Neuronal stem cell (in vitro differentiated cells): ENCODE results near the gene HS2ST1.
"Not testable (repeated sequence)": the region's sequence is repeated elsewhere in the genome, so short reads cannot be mapped to it uniquely, and the experiment has no call there.

ENCODE experiments used
- DNase-seq: peaks from one replicate; pipeline ENCODE4 v3.0.0-alpha.2; 2013; ENCODE audit warnings: low spot score
- H2AFZ ChIP-seq: one replicate; pipeline ENCODE4 v1.6.1; 2013; ENCODE audit warnings: mild to moderate bottlenecking, low read length, inconsistent platforms
- H2AK5ac ChIP-seq: 2 replicates; pipeline ENCODE4 v1.6.1; 2013; ENCODE audit warnings: low read depth, mild to moderate bottlenecking, inconsistent platforms, low read length, moderate library complexity, mixed read lengths
- H2BK120ac ChIP-seq: 2 replicates; pipeline ENCODE4 v1.6.1; 2013; ENCODE audit warnings: low read depth, mild to moderate bottlenecking, inconsistent platforms, low read length, moderate library complexity, mixed read lengths
- H2BK12ac ChIP-seq: one replicate; pipeline ENCODE4 v1.6.1; 2013; ENCODE audit warnings: low read length, inconsistent platforms
- H2BK15ac ChIP-seq: 2 replicates; pipeline ENCODE4 v1.6.1; 2013; ENCODE audit warnings: mild to moderate bottlenecking, low read length, inconsistent platforms, mixed read lengths
- H2BK5ac ChIP-seq: one replicate; pipeline ENCODE4 v1.6.1; 2013; ENCODE audit warnings: inconsistent platforms, mild to moderate bottlenecking, low read length, moderate library complexity
- H3K14ac ChIP-seq: one replicate; pipeline ENCODE4 v1.6.1; 2013; ENCODE audit warnings: low read length, inconsistent platforms
- H3K18ac ChIP-seq: 2 replicates; pipeline ENCODE4 v1.6.1; 2013; ENCODE audit warnings: low read length, inconsistent platforms
- H3K23ac ChIP-seq: 2 replicates; pipeline ENCODE4 v1.6.1; 2013; ENCODE audit warnings: low read depth, mild to moderate bottlenecking, mixed read lengths, low read length, inconsistent platforms; ENCODE audit not compliant: poor library complexity
- H3K27ac ChIP-seq: replicated peaks from 3 replicates; pipeline ENCODE4 v1.5.1; 2013; ENCODE audit warnings: low read length, inconsistent platforms
- H3K27me3 ChIP-seq, 3 experiments: 2 replicates each; pipeline ENCODE4 v1.6.1; 2013; ENCODE audit warnings: low read length in 3 of 3, mild to moderate bottlenecking in 2 of 3, inconsistent platforms in 1 of 3, low read depth in 1 of 3, mixed read lengths in 1 of 3, moderate library complexity in 1 of 3; ENCODE audit not compliant: control insufficient read depth in 3 of 3, insufficient read depth in 3 of 3
- H3K36me3 ChIP-seq, 2 donors: replicated peaks in 1 of 2; 2 replicates each; pipeline ENCODE4 v1.6.1; 2013; ENCODE audit warnings: low read length in 2 of 2; ENCODE audit not compliant: control insufficient read depth in 2 of 2, insufficient read depth in 2 of 2
- H3K4ac ChIP-seq: 2 replicates; pipeline ENCODE4 v1.6.1; 2013; ENCODE audit warnings: inconsistent platforms, mild to moderate bottlenecking, low read length, moderate library complexity
- H3K4me1 ChIP-seq, 2 donors: 1 replicate in 1 of 2; 2 replicates in 1 of 2; pipeline ENCODE4 v1.6.1; 2013; ENCODE audit warnings: low read length in 2 of 2, low read depth in 1 of 2; ENCODE audit not compliant: control insufficient read depth in 2 of 2, insufficient read depth in 1 of 2
- H3K4me2 ChIP-seq: one replicate; pipeline ENCODE4 v1.6.1; 2013; ENCODE audit warnings: mild to moderate bottlenecking, low read length, inconsistent platforms; ENCODE audit not compliant: insufficient read depth, poor library complexity, severe bottlenecking
- H3K4me3 ChIP-seq, 2 donors: 2 replicates each; pipeline ENCODE4 v1.5.1; 2013; ENCODE audit warnings: low read length in 2 of 2, mild to moderate bottlenecking in 2 of 2, inconsistent platforms in 1 of 2, moderate library complexity in 1 of 2
- H3K79me1 ChIP-seq: one replicate; pipeline ENCODE4 v1.6.1; 2013; ENCODE audit warnings: low read depth, mild to moderate bottlenecking, inconsistent platforms, low read length, moderate library complexity
- H3K9ac ChIP-seq: one replicate; pipeline ENCODE4 v1.6.1; 2013; ENCODE audit warnings: mild to moderate bottlenecking, low read depth, low read length, inconsistent platforms; ENCODE audit not compliant: poor library complexity
- H3K9me3 ChIP-seq, 2 donors: replicated peaks in 1 of 2; 2 replicates each; pipeline versions ENCODE3 to v1.6.1; 2013; ENCODE audit warnings: low read length in 2 of 2, mild to moderate bottlenecking in 2 of 2, inconsistent platforms in 1 of 2, low read depth in 1 of 2, mixed read lengths in 1 of 2, moderate library complexity in 1 of 2; ENCODE audit not compliant: control insufficient read depth in 2 of 2, insufficient read depth in 1 of 2
- H4K8ac ChIP-seq: one replicate; pipeline ENCODE4 v1.6.1; 2013; ENCODE audit warnings: low read depth, mild to moderate bottlenecking, inconsistent platforms, low read length, moderate library complexity
- H4K91ac ChIP-seq: one replicate; pipeline ENCODE4 v1.6.1; 2013; ENCODE audit warnings: low read length, low read depth, mild to moderate bottlenecking, inconsistent platforms; ENCODE audit not compliant: poor library complexity
- WGBS, 2 donors: extraction: QIAGEN DNeasy Blood & Tissue Kit; methylation state at CpG; one replicate each; pipeline ENCODE4 v1.1.7; 2013; ENCODE audit warnings: missing lambda C conversion rate in 2 of 2, mixed read lengths in 1 of 2; ENCODE audit not compliant: insufficient read length in 2 of 2, insufficient replicate concordance in 1 of 2; ENCODE audit errors: extremely low coverage in 2 of 2; 5-methylcytosine and 5-hydroxymethylcytosine counted together

Gene HS2ST1

GRCh38 chr1:87064986-87065385 lies 150.6 kb downstream of the HS2ST1 start:
- no peak overlapping the region for H3K18ac ChIP-seq
- H2AK5ac ChIP-seq, result no peak overlapping the region
- H3K36me3 ChIP-seq, result no peaks in the 10 kb centered on the region
- no peak for DNase-seq
- H3K23ac ChIP-seq, result no peak overlapping the region
- no peak overlapping the region for H3K14ac ChIP-seq
- no peak overlapping the region for H3K4ac ChIP-seq
- no peak overlapping the region for H4K91ac ChIP-seq
- no peaks in the 10 kb centered on the region for H3K27me3 ChIP-seq
- no peak overlapping the region for H3K27ac ChIP-seq
- H2BK120ac ChIP-seq, result no peak overlapping the region
- peaks cover 5% of the 10 kb centered on the region for H3K79me1 ChIP-seq
- H2BK15ac ChIP-seq, result no peak overlapping the region
- no peak overlapping the region for H2AFZ ChIP-seq
- H2BK12ac ChIP-seq, result no peak overlapping the region
- peaks cover 2 to 12% of the 10 kb centered on the region in 2 donors for H3K9me3 ChIP-seq
- H3K4me3 ChIP-seq, result no peak overlapping the region
- H2BK5ac ChIP-seq, result no peak overlapping the region
- H4K8ac ChIP-seq, result no peak overlapping the region
- WGBS, 2 donors, result no CpG with 5 or more reads among the region's 1 CpG
- no peak overlapping the region for H3K4me2 ChIP-seq
- H3K4me1 ChIP-seq, result no peaks in the 10 kb centered on the region
- H3K9ac ChIP-seq, result no peak overlapping the region

DNA sequence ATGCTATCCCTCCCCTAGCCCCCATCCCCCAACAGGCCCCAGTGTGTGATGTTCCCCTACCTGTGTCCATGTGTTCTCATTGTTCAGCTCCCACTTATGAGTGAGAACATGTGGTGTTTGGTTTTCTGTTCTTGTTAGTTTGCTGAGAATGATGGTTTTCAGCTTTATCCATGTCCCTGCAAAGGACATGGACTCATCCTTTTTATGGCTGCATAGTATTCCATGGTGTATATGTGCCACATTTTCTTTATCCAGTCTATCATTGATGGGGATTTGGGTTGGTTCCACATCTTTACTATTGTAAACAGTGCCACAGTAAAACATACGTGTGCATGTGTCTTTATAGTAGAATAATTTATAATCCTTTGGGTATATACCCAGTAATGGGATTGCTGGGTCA lies 152.3 kb downstream of the HS2ST1 start:
- not testable (repeated sequence) for DNase-seq, H3K4ac ChIP-seq, H3K18ac ChIP-seq, H2AFZ ChIP-seq, H3K27me3 ChIP-seq, H3K4me3 ChIP-seq, H3K14ac ChIP-seq, H3K4me2 ChIP-seq, H2BK15ac ChIP-seq, H2BK120ac ChIP-seq, H2BK12ac ChIP-seq, H3K27ac ChIP-seq, H3K4me1 ChIP-seq, H4K8ac ChIP-seq, H3K9ac ChIP-seq, H3K36me3 ChIP-seq, H3K79me1 ChIP-seq, H2BK5ac ChIP-seq, H3K23ac ChIP-seq, H2AK5ac ChIP-seq, H4K91ac ChIP-seq
- peaks cover 2 to 12% of the 10 kb centered on the region in 2 donors for H3K9me3 ChIP-seq
- no CpG with 5 or more reads among the region's 1 CpG for WGBS, 2 donors

- DNase-seq, result no peak
- no peak overlapping the region for H2AK5ac ChIP-seq
Measured at GRCh38 chr1:87072411-87072810, 158.0 kb downstream of the HS2ST1 start.

GRCh38 chr1:87072904-87073303 lies 158.5 kb downstream of the HS2ST1 start:
- Histone ChIP-seq H3K4me3 (no peak overlapping the region), H3K4me1 (no peaks in the 10 kb centered on the region), H3K27me3 (no peaks in the 10 kb centered on the region), H2AFZ (no peak overlapping the region), H3K4me2 (no peak overlapping the region), H3K36me3 (peaks cover 0 to 32% of the 10 kb centered on the region in 2 donors), H2AK5ac (no peak overlapping the region), H4K8ac (no peak overlapping the region), H2BK120ac (no peak overlapping the region), H2BK12ac (no peak overlapping the region), H3K27ac (no peak overlapping the region), H3K9me3 (no peaks in the 10 kb centered on the region), H3K9ac (no peak overlapping the region), H3K14ac (no peak overlapping the region), H3K18ac (no peak overlapping the region), H3K79me1 (peaks cover 2% of the 10 kb centered on the region), H2BK15ac (no peak overlapping the region), H4K91ac (no peak overlapping the region), H3K23ac (no peak overlapping the region), H2BK5ac (no peak overlapping the region), H3K4ac (no peak overlapping the region)
- no CpG with 5 or more reads among the region's 7 CpGs for WGBS, 2 donors
- no peak for DNase-seq

More at GRCh38 chr1:87072411-87072810, 158.0 kb downstream of the HS2ST1 start:
- no peaks in the 10 kb centered on the region for H3K4me1 ChIP-seq
- no peak overlapping the region for H4K8ac ChIP-seq
- no peak overlapping the region for H2AFZ ChIP-seq
- H3K4ac ChIP-seq, result no peak overlapping the region
- H4K91ac ChIP-seq, result no peak overlapping the region
- no peak overlapping the region for H3K9ac ChIP-seq
- H2BK15ac ChIP-seq, result no peak overlapping the region
- H3K79me1 ChIP-seq, result peaks cover 2% of the 10 kb centered on the region
- no peaks in the 10 kb centered on the region for H3K9me3 ChIP-seq
- no peak overlapping the region for H2BK5ac ChIP-seq
- no peak overlapping the region for H3K18ac ChIP-seq
- H3K4me3 ChIP-seq, result no peak overlapping the region
- no peak overlapping the region for H2BK120ac ChIP-seq
- H3K23ac ChIP-seq, result no peak overlapping the region
- H2BK12ac ChIP-seq, result no peak overlapping the region
- no peaks in the 10 kb centered on the region for H3K27me3 ChIP-seq
- H3K14ac ChIP-seq, result no peak overlapping the region
- H3K4me2 ChIP-seq, result no peak overlapping the region
- H3K27ac ChIP-seq, result no peak overlapping the region
- peaks cover 0 to 29% of the 10 kb centered on the region in 2 donors for H3K36me3 ChIP-seq
